GM12873 (cell line): ENCODE data around the gene COL4A2.

Source experiments
- TF ChIP-seq, protein P1 (sequence below): IDR thresholded peaks from 2 replicates; pipeline ENCODE4 v1.5.1; 2012; ENCODE audit warnings: low read depth, mild to moderate bottlenecking, moderate library complexity, low read length, control low read depth; ENCODE audit not compliant: insufficient read depth; ENCODE audit errors: missing control alignments

The COL4A2 gene

DNA sequence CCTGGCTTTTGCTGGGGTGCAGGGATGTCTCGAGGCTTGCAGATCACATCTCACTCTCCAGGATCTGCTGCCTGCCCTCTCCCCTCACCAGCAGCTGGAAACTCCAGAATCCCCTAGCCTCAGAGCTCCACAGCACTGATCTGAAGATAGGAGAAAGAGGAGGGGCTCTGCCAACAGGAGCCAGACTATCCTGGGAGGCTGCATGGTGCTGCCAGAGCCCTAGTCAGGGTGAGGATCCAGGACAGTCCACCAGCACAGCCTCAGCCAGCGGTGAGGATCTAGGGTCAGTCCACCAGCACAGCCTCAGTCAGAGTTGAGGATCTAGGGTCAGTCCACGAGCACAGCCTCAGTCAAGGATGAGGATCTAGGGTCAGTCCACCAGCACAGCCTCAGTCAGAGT, 189.2 kb downstream of the COL4A2 start:
- TF ChIP-seq, protein P1, sequence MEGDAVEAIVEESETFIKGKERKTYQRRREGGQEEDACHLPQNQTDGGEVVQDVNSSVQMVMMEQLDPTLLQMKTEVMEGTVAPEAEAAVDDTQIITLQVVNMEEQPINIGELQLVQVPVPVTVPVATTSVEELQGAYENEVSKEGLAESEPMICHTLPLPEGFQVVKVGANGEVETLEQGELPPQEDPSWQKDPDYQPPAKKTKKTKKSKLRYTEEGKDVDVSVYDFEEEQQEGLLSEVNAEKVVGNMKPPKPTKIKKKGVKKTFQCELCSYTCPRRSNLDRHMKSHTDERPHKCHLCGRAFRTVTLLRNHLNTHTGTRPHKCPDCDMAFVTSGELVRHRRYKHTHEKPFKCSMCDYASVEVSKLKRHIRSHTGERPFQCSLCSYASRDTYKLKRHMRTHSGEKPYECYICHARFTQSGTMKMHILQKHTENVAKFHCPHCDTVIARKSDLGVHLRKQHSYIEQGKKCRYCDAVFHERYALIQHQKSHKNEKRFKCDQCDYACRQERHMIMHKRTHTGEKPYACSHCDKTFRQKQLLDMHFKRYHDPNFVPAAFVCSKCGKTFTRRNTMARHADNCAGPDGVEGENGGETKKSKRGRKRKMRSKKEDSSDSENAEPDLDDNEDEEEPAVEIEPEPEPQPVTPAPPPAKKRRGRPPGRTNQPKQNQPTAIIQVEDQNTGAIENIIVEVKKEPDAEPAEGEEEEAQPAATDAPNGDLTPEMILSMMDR = no peak

DNA sequence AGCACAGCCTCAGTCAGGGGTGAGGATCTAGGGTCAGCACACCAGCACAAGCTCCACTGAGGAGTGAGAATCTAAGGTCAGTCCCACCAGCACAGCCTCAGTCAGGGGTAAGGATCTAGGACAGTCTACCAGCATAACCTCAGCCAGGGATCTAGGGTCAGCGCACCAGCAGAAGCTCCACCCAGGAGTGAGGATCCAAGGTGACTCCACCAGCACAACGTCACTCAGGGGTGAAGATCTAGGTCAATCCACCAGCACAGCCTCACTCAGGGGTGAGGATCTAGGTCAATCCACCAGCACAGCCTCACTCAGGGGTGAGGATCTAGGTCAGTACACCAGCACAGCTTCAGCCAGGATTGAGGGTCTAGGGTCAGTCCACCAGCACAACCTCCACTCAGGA, 189.9 kb downstream of the COL4A2 start:
- TF ChIP-seq, protein P1 = no peak

DNA sequence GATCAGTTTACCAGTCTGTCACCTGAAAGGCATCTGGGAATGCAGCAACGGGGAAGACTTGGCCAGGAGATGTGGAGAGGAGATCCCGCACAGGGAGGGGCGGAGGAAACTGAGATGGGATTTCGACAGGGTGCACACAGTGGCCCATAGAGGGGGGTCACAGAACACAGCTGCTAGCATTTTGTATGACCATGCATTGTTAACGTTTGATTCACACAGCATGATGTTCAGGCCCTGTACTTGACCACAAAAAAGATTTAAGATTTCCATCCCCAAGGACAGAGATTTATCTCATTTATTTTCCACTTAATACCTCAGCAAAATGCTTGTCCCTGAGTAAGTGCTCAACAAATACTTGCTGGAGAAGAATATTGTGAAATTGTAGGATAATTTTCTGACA, 191.2 kb downstream of the COL4A2 start:
- TF ChIP-seq, protein P1 = no peak

DNA sequence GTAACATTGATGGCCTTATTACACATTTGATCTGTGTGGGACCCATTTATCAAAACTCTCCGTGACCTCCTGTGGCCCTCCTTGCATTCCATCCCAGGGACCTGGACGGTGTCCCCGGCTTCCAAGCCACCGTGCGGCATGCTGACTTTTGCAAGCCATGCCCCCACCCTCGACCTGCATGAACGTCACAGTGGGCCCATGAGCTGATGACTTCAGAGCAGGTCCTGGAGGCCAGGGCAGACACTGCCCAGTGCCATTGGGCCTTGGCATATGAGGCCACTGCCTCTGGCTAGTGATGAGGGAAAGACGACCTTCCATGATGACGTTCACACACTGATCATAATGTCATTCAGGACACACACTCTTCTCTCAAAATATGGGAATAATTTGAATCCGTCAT, 191.7 kb downstream of the COL4A2 start:
- TF ChIP-seq, protein P1 = no peak

DNA sequence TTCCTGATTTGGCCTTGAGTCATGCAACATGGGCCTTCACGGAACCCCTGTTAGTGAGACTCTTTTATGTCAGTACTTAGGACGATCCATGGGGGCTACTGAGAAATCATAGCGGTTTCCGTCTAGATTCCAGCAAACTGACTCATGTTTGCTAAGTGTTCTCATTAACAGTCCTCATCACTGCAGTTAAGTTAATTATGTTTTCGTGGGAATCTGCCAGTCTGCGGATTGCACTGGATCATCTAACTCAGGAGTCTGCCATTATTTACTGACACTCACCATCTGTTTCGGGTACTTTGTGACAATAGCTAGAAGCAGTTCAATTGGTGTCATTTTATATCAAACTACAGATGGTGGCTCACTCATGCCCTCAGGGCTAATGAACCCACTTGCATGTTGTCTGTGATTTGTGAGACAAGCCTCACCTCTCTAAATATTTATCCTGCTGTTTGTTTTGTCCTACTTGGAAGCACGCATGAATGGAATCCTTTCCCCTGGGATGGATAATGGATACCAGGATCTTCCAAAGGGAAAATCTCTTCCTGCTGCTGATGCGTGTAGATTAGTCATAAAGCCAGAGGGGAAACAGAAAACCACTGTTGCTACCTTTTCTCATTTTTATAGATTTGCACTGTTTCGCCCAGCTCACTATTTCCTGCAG, 192.7 kb downstream of the COL4A2 start:
- TF ChIP-seq, protein P1 = no peak

DNA sequence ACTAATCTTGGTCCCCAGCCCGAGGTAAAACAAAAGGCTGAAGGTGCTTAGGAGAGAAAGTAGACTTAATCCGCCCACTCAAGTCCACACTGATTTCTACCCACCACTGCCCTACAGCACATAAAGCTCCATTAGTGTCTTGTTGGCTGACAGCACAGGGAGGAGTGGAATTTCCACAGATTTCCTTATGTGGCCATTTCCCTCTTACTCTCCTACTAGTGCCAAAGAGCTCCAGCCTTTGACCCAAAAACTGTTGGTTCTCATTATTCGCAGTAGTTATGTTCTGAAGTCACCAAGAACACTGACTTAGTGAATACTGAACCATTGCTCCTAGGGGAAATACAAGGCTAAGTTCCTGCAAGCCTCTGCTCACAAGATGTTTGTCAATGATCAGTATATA, 193.3 kb downstream of the COL4A2 start:
- TF ChIP-seq, protein P1 = no peak

DNA sequence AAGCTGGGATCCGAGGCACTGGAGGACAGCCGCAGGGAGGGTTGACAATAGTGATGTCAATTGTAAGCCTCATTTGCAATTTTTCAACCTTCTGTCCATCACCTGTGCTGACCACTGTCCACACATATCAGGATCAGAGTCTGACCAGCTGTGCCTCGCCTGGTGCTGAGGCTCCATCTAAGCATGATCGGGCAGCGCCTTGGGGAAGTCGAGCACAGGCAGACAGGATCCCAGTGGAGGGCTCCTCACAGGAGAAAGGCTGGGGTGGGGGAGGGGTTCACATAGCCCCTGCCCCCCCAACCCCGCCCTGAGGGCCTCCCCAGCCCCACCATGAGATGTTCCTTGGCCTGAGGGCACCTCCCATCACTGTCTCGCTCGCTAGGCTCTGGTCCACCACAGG, 194.1 kb downstream of the COL4A2 start:
- TF ChIP-seq, protein P1 = no peak
